Left renal cortex interstitium (tissue), 4 donors: Measurements from ENCODE around the gene ALOX12. TPM values are rescaled to one million over a fixed set of nuclear protein-coding genes. Genes with fewer than 3 reads are reported as not detected.

Experiments used
- DNase-seq, 4 donors: peaks; one replicate each; pipeline ENCODE4 v3.0.0-alpha.2; 2013; ENCODE audit warnings: low read depth in 4 of 4, low spot score in 2 of 4, missing footprints in 1 of 4
- polyA plus RNA-seq, 4 donors: library from polyadenylated mRNA; unstranded; fragments of 120-200 nt; gene quantifications; one replicate each; pipeline ENCODE4 v1.2.1, GENCODE V29; 2013; ENCODE audit not compliant: insufficient read length in 4 of 4

The ALOX12 gene
- polyA plus RNA-seq, 4 donors, result 1.5 to 3.8 (median 2.7) TPM

GRCh38 chr17:7020894-7021664 lies 25.2 kb downstream of the ALOX12 start:
- DNase-seq, result no peak

GRCh38 chr17:7021993-7022778 lies 26.3 kb downstream of the ALOX12 start:
- DNase-seq, result no peak

GRCh38 chr17:7022781-7023571 lies 27.1 kb downstream of the ALOX12 start, which contains the start of gene BCL6B:
Gene BCL6B, plus strand, starts transcription at chr17:7023050. Its CDS starts 622 bp downstream, at chr17:7023672.
- DNase-seq, result no peak

- peak in 1 of 4 donors; percentile 60 for DNase-seq
These were observed 27.9 kb downstream of the ALOX12 start for GRCh38 chr17:7023576-7024401.

- DNase-seq, result no peak
These were observed 28.5 kb downstream of the ALOX12 start for GRCh38 chr17:7024402-7024785.

GRCh38 chr17:7025245-7025644 lies 29.4 kb downstream of the ALOX12 start:
- DNase-seq, result no peak

GRCh38 chr17:7026471-7027115 lies 30.7 kb downstream of the ALOX12 start:
- DNase-seq, result no peak

- DNase-seq, result no peak
These were observed 31.5 kb downstream of the ALOX12 start for GRCh38 chr17:7027335-7027734.

GRCh38 chr17:7029096-7029495 lies 33.2 kb downstream of the ALOX12 start:
- DNase-seq, result no peak

- no peak for DNase-seq
These were observed 33.8 kb downstream of the ALOX12 start for GRCh38 chr17:7029659-7030058.

- no peak for DNase-seq
These were observed 39.2 kb downstream of the ALOX12 start for GRCh38 chr17:7034955-7035590.

GRCh38 chr17:7035591-7036368 lies 39.9 kb downstream of the ALOX12 start, which contains the start of gene SLC16A13:
Gene SLC16A13, plus strand, starts transcription at chr17:7036015. Its CDS starts 368 bp downstream, at chr17:7036383.
- DNase-seq, result peak in 3 of 4 donors; percentile 84 to 95 (median 91)

GRCh38 chr17:7038025-7038862 lies 42.4 kb downstream of the ALOX12 start:
- no peak for DNase-seq

- DNase-seq, result no peak
These were observed 44.0 kb downstream of the ALOX12 start for GRCh38 chr17:7039832-7040231.

GRCh38 chr17:7041607-7042500 lies 46.0 kb downstream of the ALOX12 start:
- DNase-seq, result no peak

- DNase-seq, result no peak
These were observed 46.8 kb downstream of the ALOX12 start for GRCh38 chr17:7042501-7043181.
